HG03469 (cell line): ENCODE results near the gene MYOM3.

Source experiments
- ATAC-seq: cut with Tn5 transposase; IDR thresholded peaks from one replicate; pipeline ENCODE4 v1.9.1; 2021; ENCODE audit warnings: mild to moderate bottlenecking, moderate library complexity, moderate number of reproducible peaks; ENCODE audit not compliant: unreplicated experiment

MYOM3 gene

GRCh38 chr1:24139222-24139489 lies 27.2 kb upstream of the MYOM3 start:
- ATAC-seq, result no peak

DNA sequence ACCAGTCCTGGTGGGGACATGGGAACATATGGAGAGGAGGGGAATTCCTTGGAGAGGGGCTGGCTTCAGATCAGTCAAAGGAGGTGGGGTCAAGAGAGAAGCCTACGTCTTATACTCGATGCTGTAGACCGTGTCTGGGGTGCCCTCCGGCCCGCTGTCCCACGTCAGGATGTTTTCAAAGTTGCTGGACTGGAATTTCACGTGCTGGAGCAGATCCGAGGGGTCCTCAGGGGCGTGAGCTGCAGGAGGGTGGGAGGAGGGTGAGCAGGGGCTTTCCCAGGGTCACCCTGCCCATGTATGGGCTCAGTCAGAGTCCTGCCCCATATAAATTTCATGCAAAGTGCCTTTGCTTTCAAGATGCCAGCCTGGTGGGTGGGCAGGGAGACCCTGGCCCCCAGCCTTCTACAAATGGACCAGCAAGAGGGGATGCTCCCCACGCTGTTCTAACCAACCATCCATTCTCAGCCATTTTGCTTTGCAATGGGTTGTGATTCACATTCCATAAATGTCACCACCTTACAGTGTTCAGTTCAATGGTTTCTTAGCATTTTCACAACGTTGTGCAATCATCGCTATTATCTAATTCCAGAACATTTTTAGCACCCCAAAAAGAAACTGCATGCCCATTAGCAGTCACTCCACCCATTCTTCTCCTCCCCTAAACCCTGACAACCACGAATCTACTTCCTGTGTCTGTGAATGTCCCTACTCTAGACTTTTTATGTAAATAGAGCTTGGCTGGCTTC lies 26.7 kb upstream of the MYOM3 start:
- ATAC-seq, result no peak

GRCh38 chr1:24136956-24137539 lies 25.1 kb upstream of the MYOM3 start:
- ATAC-seq, result no peak

- no peak for ATAC-seq
Observed at GRCh38 chr1:24134376-24134775, 22.4 kb upstream of the MYOM3 start.

DNA sequence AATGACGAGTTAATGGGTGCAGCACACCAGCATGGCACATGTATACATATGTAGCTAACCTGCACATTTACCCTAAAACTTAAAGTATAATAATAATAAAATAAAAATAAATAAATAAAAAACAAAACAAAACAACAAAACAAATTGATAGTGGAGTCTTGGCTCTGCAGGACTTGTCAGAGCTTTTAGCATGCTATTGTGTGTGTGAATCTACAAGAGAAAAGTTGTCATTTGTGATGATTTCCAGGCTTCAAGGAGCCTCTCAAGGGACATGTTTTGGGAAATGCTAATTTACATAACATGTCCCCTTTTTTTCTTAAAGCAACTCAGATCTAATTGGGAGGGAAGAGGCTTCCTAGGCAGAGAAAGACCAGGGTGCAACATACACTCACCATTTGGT lies 21.9 kb upstream of the MYOM3 start:
- no peak for ATAC-seq

- ATAC-seq, result no peak
Observed at GRCh38 chr1:24130385-24130784, 18.4 kb upstream of the MYOM3 start.

DNA sequence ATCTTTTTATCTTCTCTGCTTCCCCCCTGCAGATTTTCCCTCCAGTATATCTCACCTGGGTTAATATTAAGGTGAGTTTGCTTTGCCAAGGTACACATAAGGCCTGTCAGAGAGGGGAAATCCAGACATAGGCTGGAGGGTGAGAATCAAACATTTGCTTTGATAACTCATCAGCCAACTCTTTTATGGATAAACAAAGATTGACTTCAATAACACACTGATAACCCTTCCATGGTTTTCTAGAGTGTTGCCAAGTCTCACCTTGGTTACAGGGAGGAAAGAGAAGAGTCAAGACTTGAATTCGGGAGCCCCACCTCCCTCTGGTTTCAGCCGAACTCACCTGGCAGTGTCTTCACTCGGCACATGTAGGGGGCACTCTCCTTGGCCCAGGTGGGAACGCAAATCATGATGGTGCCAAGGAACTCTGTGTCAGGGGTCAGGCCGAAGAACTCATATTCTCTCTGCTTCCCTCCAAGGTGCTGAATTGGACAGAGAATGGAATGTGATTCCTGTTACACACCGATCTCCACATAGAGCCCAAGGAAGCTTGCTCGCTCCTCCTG lies 15.9 kb upstream of the MYOM3 start:
- no peak for ATAC-seq

DNA sequence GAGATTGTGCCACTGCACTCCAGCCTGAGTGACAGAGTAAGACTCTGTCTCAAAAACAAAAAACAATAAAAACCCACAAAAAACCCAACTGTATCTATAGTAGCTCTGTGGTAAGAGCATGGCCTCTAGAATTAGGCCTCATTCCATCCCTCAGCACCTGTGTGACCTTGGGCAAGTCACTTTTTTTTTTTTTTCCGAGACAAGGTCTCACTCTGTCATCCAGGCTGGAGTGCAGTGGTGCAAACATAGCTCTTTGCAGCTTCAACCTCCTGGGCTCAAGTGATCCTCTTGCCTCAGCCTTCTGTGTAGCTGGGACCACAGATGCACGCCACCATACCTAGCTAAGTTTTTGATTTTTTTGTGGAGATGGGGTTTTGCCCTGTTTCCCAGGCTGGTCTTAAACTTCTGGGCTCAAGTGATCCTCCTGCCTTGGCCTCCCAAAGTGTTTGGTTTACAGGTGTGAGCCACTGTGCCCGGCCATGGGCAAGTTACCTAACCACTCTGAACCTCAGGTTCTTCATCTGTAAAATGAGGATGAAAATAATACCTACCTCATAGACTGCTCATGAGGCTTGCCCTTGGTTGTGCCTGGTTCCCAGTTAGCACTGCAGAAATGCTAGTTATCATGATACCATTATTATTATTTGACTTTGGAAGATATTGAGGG lies 15.3 kb upstream of the MYOM3 start:
- no peak for ATAC-seq

DNA sequence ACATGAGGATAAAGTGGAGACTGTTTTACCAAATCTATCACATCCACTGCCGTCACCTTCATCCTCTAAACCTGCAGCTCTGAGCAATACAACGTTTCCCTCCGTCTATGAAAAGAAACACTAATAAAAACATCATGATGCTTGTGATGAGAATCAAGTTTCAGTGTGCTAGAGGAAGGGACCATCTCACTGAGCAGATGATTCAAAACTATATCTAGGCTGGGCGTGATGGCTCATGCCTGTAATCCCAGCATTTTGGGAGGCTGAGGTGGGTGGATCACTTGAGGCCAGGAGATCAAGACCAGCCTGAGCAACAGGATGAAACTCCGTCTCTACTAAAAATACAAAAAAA lies 14.7 kb upstream of the MYOM3 start:
- ATAC-seq, result no peak

- ATAC-seq, result no peak
Observed at GRCh38 chr1:24126018-24126671, 14.2 kb upstream of the MYOM3 start.

GRCh38 chr1:24125456-24125855 lies 13.5 kb upstream of the MYOM3 start:
- ATAC-seq, result no peak

DNA sequence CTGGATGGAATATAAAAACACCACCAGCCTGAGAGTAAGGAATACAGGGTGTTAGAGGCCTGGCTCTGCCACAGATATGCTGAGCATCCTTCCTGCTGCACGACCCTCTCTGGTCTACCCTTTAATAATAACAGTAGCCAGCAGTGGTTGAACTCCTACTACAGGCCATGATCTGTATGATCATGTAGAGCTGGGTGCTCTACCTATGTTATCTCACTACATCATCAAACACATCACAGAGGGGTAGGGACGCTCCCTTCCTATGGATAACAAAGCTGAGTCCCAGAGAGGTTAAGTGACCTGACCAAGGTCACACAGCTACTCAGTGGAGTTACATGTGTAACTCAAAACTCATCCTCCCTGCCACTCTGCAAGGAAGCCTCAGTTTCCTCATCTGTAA lies 13.0 kb upstream of the MYOM3 start:
- no peak for ATAC-seq

- ATAC-seq, result no peak
Observed at GRCh38 chr1:24123611-24124010, 11.7 kb upstream of the MYOM3 start.

DNA sequence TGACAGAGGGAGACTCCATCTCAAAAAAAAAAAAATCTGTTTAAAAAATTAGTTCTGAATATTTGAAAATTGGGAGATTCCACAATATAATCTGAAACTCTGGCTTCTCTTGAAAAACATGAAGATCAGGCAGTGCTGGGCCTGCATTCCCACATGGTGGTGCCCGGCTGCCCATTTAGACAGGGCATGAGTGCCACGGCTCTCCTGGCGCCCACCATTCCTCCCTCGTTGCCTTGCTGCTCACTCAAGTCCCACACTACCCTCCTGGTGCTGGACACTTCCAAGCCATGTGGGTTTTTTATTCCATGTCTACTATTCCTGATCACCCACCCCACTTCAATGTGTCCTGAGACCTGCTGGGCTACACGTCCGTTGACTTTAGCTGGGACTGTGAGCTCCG lies 10.8 kb upstream of the MYOM3 start:
- no peak for ATAC-seq

GRCh38 chr1:24121406-24121805 lies 9.5 kb upstream of the MYOM3 start:
- ATAC-seq, result no peak

- no peak for ATAC-seq
Observed at GRCh38 chr1:24120965-24121364, 9.0 kb upstream of the MYOM3 start.

- no peak for ATAC-seq
Observed at GRCh38 chr1:24119859-24120756, 8.2 kb upstream of the MYOM3 start.

DNA sequence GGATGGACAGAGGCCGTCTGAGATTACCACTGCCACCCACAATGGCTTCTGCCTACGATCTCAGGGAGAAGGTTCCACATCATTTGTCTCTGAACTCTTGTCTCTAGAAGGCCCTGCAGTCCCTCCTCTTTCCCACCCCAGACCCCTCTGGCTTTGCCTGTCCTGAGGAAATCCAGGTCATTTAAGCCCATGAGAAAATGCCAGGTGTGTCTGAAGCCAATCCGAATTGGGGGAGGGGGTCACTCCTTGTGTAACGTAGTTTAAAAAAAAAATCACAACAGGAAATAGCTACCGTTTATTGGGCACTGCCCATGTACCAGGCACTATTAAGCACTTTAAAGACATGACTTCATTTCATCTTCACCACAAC lies 7.5 kb upstream of the MYOM3 start:
- no peak for ATAC-seq

DNA sequence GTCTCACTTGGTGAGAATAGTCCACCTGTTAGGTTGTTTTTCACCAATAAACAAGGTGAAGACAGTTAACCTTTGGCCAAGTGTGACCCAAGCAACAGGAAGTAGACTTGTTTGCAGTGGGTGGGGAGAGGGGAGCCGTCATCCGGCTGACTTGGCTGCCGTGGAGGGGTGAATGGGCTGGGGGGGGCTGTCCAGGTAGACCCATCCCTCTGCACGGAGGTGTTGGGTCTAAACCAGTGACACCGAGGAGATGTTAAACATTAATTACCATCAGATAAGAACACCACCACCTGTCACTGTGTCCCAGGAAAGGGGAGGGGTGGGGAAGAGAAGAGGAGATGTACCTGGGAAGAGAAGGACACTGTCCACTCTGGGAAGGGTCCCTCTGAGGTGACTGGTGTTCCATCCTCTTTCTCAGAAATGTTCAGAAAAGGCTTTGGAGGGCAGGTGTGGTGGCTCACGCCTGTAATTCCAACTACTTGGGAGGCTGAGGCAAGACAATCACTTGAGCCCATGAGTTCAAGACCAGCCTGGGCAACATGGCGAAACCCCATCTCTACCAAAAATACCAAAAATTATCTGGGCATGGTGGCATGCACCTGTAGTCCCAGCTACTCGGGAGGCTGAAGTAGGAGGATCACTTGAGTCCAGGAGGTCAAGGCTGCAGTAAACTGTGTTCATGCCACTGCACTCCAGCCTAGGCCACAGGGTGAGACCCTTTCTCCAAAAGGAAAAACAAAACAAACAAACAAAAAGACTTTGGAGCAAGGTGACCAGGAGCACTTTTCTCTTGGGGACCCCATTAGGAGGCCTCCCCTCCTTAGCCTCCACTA lies 6.7 kb upstream of the MYOM3 start:
- ATAC-seq, result no peak
